GM23338 (cell line): ENCODE measurements around the gene MAP3K6.

Experiments
- CREB1 ChIP-seq: fragments of 250-450 bp; sonication (Bioruptor Pico); IDR thresholded peaks from 2 replicates; pipeline ENCODE4 v1.5.0; 2020; ENCODE audit warnings: low read depth, mild to moderate bottlenecking, moderate library complexity
- EZH2 ChIP-seq: fragments of 200-600 bp; sonication (generic); IDR thresholded peaks from one replicate; pipeline ENCODE4 v1.8.0; 2017; ENCODE audit warnings: antibody characterized with exemption, mild to moderate bottlenecking, low read depth; ENCODE audit not compliant: unreplicated experiment
- EZH2phosphoT487 ChIP-seq: fragments of 200-600 bp; sonication (generic); IDR thresholded peaks from one replicate; pipeline ENCODE4 v1.8.1; 2018; ENCODE audit warnings: antibody characterized with exemption; ENCODE audit not compliant: unreplicated experiment
- JUNB ChIP-seq: IDR thresholded peaks from one replicate; pipeline ENCODE4 v1.6.1; 2016; ENCODE audit warnings: antibody characterized with exemption; ENCODE audit not compliant: unreplicated experiment
- NANOG ChIP-seq: IDR thresholded peaks from 2 replicates; pipeline ENCODE4 v1.6.1; 2016; ENCODE audit warnings: antibody characterized with exemption, borderline replicate concordance
- POLR2AphosphoS5 ChIP-seq: IDR thresholded peaks from 2 replicates; pipeline ENCODE4 v1.6.1; 2016; ENCODE audit warnings: antibody characterized with exemption, low read depth
- STAT1 ChIP-seq: IDR thresholded peaks from one replicate; pipeline ENCODE4 v1.6.1; 2016; ENCODE audit warnings: antibody characterized with exemption; ENCODE audit not compliant: unreplicated experiment
- ZNF114 ChIP-seq: fragments of 250-450 bp; sonication (Bioruptor Pico); IDR thresholded peaks from 2 replicates; pipeline ENCODE4 v1.5.0; 2020; ENCODE audit warnings: mild to moderate bottlenecking, moderate library complexity
- ZNF331 ChIP-seq: fragments of 250-450 bp; sonication (Bioruptor Pico); IDR thresholded peaks from 2 replicates; pipeline ENCODE4 v1.5.0; 2020; ENCODE audit warnings: low read depth, mild to moderate bottlenecking, moderate library complexity
- TF ChIP-seq, protein P1 (sequence below), 2 experiments: fragments of 200-600 bp in 1 of 2; sonication (generic) in 1 of 2; conservative IDR thresholded peaks; 2 replicates each; pipeline versions ENCODE4 v1.5.1 to v1.6.1; 2016 to 2017; ENCODE audit warnings: antibody characterized with exemption in 2 of 2, low read depth in 2 of 2, mild to moderate bottlenecking in 2 of 2, moderate library complexity in 1 of 2
- TF ChIP-seq, protein P2 (sequence below): IDR thresholded peaks from one replicate; pipeline ENCODE4 v1.6.1; 2018; ENCODE audit warnings: antibody characterized with exemption; ENCODE audit not compliant: unreplicated experiment
- TF ChIP-seq, protein P3 (sequence below): IDR thresholded peaks from 2 replicates; pipeline ENCODE4 v1.6.1; 2016; ENCODE audit warnings: antibody characterized with exemption
- TF ChIP-seq, protein P4 (sequence below): fragments of 250-450 bp; sonication (Bioruptor Pico); IDR thresholded peaks from 2 replicates; pipeline ENCODE4 v1.5.0; 2020; ENCODE audit warnings: mild to moderate bottlenecking, moderate library complexity

DNA sequence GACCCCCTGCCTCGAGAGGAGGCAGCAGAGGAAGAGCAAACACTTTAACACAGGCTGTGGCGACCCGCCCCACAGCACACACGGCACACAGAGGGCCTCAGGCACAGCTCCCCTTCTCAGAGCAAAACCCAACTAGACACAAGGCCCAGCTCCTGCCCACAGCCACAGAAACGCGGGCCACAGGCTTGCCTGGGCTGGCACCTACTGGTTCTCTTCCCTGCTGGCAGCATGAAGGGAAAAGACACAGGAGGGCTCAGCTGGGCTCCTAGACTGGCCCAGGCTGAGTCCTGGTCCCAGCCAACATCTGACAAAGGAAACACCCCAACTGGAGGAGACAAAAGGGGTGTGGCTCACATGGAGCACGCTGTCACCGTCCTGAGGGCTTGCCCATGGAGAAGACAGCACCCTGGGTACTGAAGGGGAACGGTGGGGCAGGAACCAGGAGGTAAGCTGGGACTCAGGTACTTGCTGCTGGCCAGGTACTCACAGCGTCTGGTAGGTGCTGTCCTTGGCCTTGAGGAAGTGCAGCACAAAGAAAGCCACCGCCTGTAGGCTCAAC, 12.9 kb upstream of the MAP3K6 start:
- TF ChIP-seq POLR2AphosphoS5: no peak
- TF ChIP-seq, protein P1, sequence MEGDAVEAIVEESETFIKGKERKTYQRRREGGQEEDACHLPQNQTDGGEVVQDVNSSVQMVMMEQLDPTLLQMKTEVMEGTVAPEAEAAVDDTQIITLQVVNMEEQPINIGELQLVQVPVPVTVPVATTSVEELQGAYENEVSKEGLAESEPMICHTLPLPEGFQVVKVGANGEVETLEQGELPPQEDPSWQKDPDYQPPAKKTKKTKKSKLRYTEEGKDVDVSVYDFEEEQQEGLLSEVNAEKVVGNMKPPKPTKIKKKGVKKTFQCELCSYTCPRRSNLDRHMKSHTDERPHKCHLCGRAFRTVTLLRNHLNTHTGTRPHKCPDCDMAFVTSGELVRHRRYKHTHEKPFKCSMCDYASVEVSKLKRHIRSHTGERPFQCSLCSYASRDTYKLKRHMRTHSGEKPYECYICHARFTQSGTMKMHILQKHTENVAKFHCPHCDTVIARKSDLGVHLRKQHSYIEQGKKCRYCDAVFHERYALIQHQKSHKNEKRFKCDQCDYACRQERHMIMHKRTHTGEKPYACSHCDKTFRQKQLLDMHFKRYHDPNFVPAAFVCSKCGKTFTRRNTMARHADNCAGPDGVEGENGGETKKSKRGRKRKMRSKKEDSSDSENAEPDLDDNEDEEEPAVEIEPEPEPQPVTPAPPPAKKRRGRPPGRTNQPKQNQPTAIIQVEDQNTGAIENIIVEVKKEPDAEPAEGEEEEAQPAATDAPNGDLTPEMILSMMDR (conservative IDR thresholded peaks at IDR 0.05; ENCODE audit: low read depth in 2 of 2): no peak
- no peak for TF ChIP-seq EZH2
- no peak for TF ChIP-seq EZH2phosphoT487
- TF ChIP-seq, protein P2, sequence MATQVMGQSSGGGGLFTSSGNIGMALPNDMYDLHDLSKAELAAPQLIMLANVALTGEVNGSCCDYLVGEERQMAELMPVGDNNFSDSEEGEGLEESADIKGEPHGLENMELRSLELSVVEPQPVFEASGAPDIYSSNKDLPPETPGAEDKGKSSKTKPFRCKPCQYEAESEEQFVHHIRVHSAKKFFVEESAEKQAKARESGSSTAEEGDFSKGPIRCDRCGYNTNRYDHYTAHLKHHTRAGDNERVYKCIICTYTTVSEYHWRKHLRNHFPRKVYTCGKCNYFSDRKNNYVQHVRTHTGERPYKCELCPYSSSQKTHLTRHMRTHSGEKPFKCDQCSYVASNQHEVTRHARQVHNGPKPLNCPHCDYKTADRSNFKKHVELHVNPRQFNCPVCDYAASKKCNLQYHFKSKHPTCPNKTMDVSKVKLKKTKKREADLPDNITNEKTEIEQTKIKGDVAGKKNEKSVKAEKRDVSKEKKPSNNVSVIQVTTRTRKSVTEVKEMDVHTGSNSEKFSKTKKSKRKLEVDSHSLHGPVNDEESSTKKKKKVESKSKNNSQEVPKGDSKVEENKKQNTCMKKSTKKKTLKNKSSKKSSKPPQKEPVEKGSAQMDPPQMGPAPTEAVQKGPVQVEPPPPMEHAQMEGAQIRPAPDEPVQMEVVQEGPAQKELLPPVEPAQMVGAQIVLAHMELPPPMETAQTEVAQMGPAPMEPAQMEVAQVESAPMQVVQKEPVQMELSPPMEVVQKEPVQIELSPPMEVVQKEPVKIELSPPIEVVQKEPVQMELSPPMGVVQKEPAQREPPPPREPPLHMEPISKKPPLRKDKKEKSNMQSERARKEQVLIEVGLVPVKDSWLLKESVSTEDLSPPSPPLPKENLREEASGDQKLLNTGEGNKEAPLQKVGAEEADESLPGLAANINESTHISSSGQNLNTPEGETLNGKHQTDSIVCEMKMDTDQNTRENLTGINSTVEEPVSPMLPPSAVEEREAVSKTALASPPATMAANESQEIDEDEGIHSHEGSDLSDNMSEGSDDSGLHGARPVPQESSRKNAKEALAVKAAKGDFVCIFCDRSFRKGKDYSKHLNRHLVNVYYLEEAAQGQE: no peak
- no peak for TF ChIP-seq NANOG
- TF ChIP-seq CREB1 (CRISPR knock-in tag): no peak
- TF ChIP-seq JUNB: no peak
- no peak for TF ChIP-seq STAT1
- TF ChIP-seq, protein P3, sequence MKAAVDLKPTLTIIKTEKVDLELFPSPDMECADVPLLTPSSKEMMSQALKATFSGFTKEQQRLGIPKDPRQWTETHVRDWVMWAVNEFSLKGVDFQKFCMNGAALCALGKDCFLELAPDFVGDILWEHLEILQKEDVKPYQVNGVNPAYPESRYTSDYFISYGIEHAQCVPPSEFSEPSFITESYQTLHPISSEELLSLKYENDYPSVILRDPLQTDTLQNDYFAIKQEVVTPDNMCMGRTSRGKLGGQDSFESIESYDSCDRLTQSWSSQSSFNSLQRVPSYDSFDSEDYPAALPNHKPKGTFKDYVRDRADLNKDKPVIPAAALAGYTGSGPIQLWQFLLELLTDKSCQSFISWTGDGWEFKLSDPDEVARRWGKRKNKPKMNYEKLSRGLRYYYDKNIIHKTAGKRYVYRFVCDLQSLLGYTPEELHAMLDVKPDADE: no peak
- TF ChIP-seq ZNF331 (CRISPR knock-in tag): no peak
- TF ChIP-seq ZNF114 (CRISPR knock-in tag): no peak
- TF ChIP-seq, protein P4, sequence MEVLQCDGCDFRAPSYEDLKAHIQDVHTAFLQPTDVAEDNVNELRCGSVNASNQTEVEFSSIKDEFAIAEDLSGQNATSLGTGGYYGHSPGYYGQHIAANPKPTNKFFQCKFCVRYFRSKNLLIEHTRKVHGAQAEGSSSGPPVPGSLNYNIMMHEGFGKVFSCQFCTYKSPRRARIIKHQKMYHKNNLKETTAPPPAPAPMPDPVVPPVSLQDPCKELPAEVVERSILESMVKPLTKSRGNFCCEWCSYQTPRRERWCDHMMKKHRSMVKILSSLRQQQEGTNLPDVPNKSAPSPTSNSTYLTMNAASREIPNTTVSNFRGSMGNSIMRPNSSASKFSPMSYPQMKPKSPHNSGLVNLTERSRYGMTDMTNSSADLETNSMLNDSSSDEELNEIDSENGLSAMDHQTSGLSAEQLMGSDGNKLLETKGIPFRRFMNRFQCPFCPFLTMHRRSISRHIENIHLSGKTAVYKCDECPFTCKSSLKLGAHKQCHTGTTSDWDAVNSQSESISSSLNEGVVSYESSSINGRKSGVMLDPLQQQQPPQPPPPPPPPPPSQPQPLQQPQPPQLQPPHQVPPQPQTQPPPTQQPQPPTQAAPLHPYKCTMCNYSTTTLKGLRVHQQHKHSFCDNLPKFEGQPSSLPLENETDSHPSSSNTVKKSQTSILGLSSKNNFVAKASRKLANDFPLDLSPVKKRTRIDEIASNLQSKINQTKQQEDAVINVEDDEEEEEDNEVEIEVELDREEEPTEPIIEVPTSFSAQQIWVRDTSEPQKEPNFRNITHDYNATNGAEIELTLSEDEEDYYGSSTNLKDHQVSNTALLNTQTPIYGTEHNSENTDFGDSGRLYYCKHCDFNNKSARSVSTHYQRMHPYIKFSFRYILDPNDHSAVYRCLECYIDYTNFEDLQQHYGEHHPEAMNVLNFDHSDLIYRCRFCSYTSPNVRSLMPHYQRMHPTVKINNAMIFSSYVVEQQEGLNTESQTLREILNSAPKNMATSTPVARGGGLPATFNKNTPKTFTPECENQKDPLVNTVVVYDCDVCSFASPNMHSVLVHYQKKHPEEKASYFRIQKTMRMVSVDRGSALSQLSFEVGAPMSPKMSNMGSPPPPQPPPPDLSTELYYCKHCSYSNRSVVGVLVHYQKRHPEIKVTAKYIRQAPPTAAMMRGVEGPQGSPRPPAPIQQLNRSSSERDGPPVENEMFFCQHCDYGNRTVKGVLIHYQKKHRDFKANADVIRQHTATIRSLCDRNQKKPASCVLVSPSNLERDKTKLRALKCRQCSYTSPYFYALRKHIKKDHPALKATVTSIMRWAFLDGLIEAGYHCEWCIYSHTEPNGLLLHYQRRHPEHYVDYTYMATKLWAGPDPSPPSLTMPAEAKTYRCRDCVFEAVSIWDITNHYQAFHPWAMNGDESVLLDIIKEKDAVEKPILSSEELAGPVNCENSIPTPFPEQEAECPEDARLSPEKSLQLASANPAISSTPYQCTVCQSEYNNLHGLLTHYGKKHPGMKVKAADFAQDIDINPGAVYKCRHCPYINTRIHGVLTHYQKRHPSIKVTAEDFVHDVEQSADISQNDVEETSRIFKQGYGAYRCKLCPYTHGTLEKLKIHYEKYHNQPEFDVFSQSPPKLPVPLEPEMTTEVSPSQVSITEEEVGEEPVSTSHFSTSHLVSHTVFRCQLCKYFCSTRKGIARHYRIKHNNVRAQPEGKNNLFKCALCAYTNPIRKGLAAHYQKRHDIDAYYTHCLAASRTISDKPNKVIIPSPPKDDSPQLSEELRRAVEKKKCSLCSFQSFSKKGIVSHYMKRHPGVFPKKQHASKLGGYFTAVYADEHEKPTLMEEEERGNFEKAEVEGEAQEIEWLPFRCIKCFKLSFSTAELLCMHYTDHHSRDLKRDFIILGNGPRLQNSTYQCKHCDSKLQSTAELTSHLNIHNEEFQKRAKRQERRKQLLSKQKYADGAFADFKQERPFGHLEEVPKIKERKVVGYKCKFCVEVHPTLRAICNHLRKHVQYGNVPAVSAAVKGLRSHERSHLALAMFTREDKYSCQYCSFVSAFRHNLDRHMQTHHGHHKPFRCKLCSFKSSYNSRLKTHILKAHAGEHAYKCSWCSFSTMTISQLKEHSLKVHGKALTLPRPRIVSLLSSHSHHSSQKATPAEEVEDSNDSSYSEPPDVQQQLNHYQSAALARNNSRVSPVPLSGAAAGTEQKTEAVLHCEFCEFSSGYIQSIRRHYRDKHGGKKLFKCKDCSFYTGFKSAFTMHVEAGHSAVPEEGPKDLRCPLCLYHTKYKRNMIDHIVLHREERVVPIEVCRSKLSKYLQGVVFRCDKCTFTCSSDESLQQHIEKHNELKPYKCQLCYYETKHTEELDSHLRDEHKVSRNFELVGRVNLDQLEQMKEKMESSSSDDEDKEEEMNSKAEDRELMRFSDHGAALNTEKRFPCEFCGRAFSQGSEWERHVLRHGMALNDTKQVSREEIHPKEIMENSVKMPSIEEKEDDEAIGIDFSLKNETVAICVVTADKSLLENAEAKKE: no peak
